ENCODE results near the gene PCP4.

PCP4 gene

DNA sequence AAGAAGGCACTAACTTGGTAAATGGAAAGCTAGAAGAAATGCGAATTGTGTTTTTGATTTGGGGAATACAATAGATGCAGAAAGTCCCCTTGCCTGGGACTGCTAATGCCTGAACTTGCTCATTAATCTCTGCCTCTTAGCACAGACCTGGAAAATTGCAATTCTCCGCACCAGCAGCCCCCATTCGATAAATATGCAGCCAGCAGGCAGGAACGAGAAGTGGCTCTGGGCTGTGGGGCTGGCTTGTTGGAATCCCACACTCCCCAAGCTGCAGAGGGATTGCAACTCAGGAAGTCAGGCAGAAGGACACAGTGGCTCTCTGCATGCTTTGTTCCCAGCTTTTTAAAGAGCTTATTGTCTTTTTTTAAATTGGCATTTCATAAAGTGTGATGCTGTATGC is 51.3 kb downstream of the PCP4 start:
- H3K9ac ChIP-seq (ENCODE audit: low read length), result no peak overlapping the region
- no peaks in the 10 kb centered on the region for H3K36me3 ChIP-seq (ENCODE audit: low read length)
- no peaks in the 10 kb centered on the region for H3K9me3 ChIP-seq (ENCODE audit: insufficient read depth, low read length)
- no peak overlapping the region for H3K4me2 ChIP-seq (ENCODE audit: low read depth, low read length, poor library complexity, severe bottlenecking)
- no peak overlapping the region for H2AFZ ChIP-seq (ENCODE audit: low read depth, low read length, severe bottlenecking)
- TF ChIP-seq, protein P1, sequence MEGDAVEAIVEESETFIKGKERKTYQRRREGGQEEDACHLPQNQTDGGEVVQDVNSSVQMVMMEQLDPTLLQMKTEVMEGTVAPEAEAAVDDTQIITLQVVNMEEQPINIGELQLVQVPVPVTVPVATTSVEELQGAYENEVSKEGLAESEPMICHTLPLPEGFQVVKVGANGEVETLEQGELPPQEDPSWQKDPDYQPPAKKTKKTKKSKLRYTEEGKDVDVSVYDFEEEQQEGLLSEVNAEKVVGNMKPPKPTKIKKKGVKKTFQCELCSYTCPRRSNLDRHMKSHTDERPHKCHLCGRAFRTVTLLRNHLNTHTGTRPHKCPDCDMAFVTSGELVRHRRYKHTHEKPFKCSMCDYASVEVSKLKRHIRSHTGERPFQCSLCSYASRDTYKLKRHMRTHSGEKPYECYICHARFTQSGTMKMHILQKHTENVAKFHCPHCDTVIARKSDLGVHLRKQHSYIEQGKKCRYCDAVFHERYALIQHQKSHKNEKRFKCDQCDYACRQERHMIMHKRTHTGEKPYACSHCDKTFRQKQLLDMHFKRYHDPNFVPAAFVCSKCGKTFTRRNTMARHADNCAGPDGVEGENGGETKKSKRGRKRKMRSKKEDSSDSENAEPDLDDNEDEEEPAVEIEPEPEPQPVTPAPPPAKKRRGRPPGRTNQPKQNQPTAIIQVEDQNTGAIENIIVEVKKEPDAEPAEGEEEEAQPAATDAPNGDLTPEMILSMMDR (IDR thresholded peaks at IDR 0.05; ENCODE audit: insufficient read depth, low read length, poor library complexity, severe bottlenecking), result no peak
- TF ChIP-seq EZH2phosphoT487 (conservative IDR thresholded peaks at IDR 0.05; ENCODE audit: low read length), result no peak
- no peak overlapping the region for H3K4me3 ChIP-seq (ENCODE audit: insufficient read depth, low read length, poor library complexity, severe bottlenecking)
- no peaks in the 10 kb centered on the region for H3K79me2 ChIP-seq (ENCODE audit: insufficient read depth, low read length)
- H3K9me2 ChIP-seq (replicated peaks; ENCODE audit: insufficient read depth, low read length), result no peaks in the 10 kb centered on the region
- H3K27me3 ChIP-seq (ENCODE audit: low read length), result no peaks in the 10 kb centered on the region
- H4K20me1 ChIP-seq (ENCODE audit: low read depth, low read length), result no peaks in the 10 kb centered on the region
- H3K27ac ChIP-seq (ENCODE audit: low read depth, low read length), result no peak overlapping the region
- H3F3A ChIP-seq (ENCODE audit: insufficient read depth), result no peaks in the 10 kb centered on the region

- H4K20me1 ChIP-seq (ENCODE audit: low read depth, low read length), result no peaks in the 10 kb centered on the region
- no peak overlapping the region for H2AFZ ChIP-seq (ENCODE audit: low read depth, low read length, severe bottlenecking)
- no peaks in the 10 kb centered on the region for H3K27me3 ChIP-seq (ENCODE audit: low read length)
- no peaks in the 10 kb centered on the region for H3K79me2 ChIP-seq (ENCODE audit: insufficient read depth, low read length)
- no peaks in the 10 kb centered on the region for H3K9me2 ChIP-seq (replicated peaks; ENCODE audit: insufficient read depth, low read length)
- H3K36me3 ChIP-seq (ENCODE audit: low read length), result no peaks in the 10 kb centered on the region
- no peak overlapping the region for H3K4me2 ChIP-seq (ENCODE audit: low read depth, low read length, poor library complexity, severe bottlenecking)
- H3K9me3 ChIP-seq (ENCODE audit: insufficient read depth, low read length), result no peaks in the 10 kb centered on the region
- no peak overlapping the region for H3K4me3 ChIP-seq (ENCODE audit: insufficient read depth, low read length, poor library complexity, severe bottlenecking)
- H3F3A ChIP-seq (ENCODE audit: insufficient read depth), result no peaks in the 10 kb centered on the region
- TF ChIP-seq EZH2phosphoT487 (conservative IDR thresholded peaks at IDR 0.05; ENCODE audit: low read length), result no peak
- TF ChIP-seq, protein P1 (IDR thresholded peaks at IDR 0.05; ENCODE audit: insufficient read depth, low read length, poor library complexity, severe bottlenecking), result no peak
- no peak overlapping the region for H3K9ac ChIP-seq (ENCODE audit: low read length)
- no peak overlapping the region for H3K27ac ChIP-seq (ENCODE audit: low read depth, low read length)
These were observed 56.2 kb downstream of the PCP4 start for GRCh38 chr21:39923476-39923875.

GRCh38 chr21:39924577-39925308 is 57.5 kb downstream of the PCP4 start:
- Histone ChIP-seq H3K27ac (ENCODE audit: low read depth, low read length) (no peak overlapping the region), H3F3A (ENCODE audit: insufficient read depth) (no peaks in the 10 kb centered on the region), H3K4me2 (ENCODE audit: low read depth, low read length, poor library complexity, severe bottlenecking) (no peak overlapping the region)

More at GRCh38 chr21:39924577-39925308, 57.5 kb downstream of the PCP4 start:
- H3K9me3 ChIP-seq (ENCODE audit: insufficient read depth, low read length), result no peaks in the 10 kb centered on the region
- H3K9me2 ChIP-seq (replicated peaks; ENCODE audit: insufficient read depth, low read length), result no peaks in the 10 kb centered on the region
- no peak overlapping the region for H3K9ac ChIP-seq (ENCODE audit: low read length)
- H3K27me3 ChIP-seq (ENCODE audit: low read length), result no peaks in the 10 kb centered on the region
- H2AFZ ChIP-seq (ENCODE audit: low read depth, low read length, severe bottlenecking), result no peak overlapping the region
- no peaks in the 10 kb centered on the region for H4K20me1 ChIP-seq (ENCODE audit: low read depth, low read length)
- no peaks in the 10 kb centered on the region for H3K36me3 ChIP-seq (ENCODE audit: low read length)
- H3K4me3 ChIP-seq (ENCODE audit: insufficient read depth, low read length, poor library complexity, severe bottlenecking), result no peak overlapping the region
- TF ChIP-seq EZH2phosphoT487 (conservative IDR thresholded peaks at IDR 0.05; ENCODE audit: low read length), result no peak
- TF ChIP-seq, protein P1 (IDR thresholded peaks at IDR 0.05; ENCODE audit: insufficient read depth, low read length, poor library complexity, severe bottlenecking), result no peak
- no peaks in the 10 kb centered on the region for H3K79me2 ChIP-seq (ENCODE audit: insufficient read depth, low read length)
